HCT116 (cell line): ENCODE data around the gene ZNF777. TPM values are rescaled to one million over a fixed set of nuclear protein-coding genes. Genes with fewer than 3 reads are reported as not detected.

Experiments
- ATAC-seq: fragments of 200-7000 bp; cut with Tn5 transposase; 2 replicates; pipeline ENCODE4 v1.9.1; 2020; ENCODE audit warnings: mild to moderate bottlenecking, moderate library complexity
- BruUV-seq: library from RNA; stranded (reverse); fragments of 400-500 nt; replicated peaks from 2 replicates; lab custom pipeline; 2021; lab: Mats Ljungman, UMichigan
- CTCF ChIA-PET: fragments of 300-600 bp; sonication (Branson Sonifier 250); formaldehyde crosslinking; loops from one replicate; lab custom pipeline; 2021; ENCODE audit warnings: antibody characterized with exemption; lab: Charles Lee
- POLR2A ChIA-PET: fragments of 300-600, 350-600 bp; sonication (Branson Sonifier 250); formaldehyde crosslinking; loops from one replicate; lab custom pipeline; 2021; ENCODE audit warnings: antibody characterized with exemption; lab: Charles Lee
- RAD21 ChIA-PET, 2 experiments: fragments of 300-600 bp; sonication (Branson Sonifier 250); formaldehyde crosslinking; loops; one replicate each; lab custom pipeline; 2023; ENCODE audit warnings: low total read pairs in 2 of 2; ENCODE audit not compliant: uncharacterized antibody in 2 of 2, unreplicated experiment in 2 of 2, low non-redundant PET in 1 of 2; lab: Charles Lee
- DNase-seq: peaks from one replicate; pipeline ENCODE4 v3.0.0-alpha.2; 2010; ENCODE audit warnings: low read depth, low spot score
- H2AFZ ChIP-seq: fragments of 200-600 bp; shearing (Covaris generic), sonication (generic); 2 replicates; pipeline ENCODE4 v1.6.1; 2017; ENCODE audit warnings: low read depth, mixed run types, mixed read lengths, antibody characterized with exemption, low read length; ENCODE audit not compliant: poor library complexity, severe bottlenecking
- H3K27ac ChIP-seq: 2 replicates; pipeline ENCODE4 v1.5.1; 2012; ENCODE audit warnings: low read depth, low read length
- H3K27me3 ChIP-seq: fragments of 200-600 bp; sonication (generic); 2 replicates; pipeline ENCODE4 v1.6.1; 2016; ENCODE audit warnings: mixed run types, low read length, mixed read lengths; ENCODE audit not compliant: insufficient read depth
- H3K36me3 ChIP-seq, 2 experiments: fragments of 200-500 bp in 1 of 2; fragments of 200-600 bp in 1 of 2; sonication (Bioruptor generic) in 1 of 2; sonication (generic) in 1 of 2; 2 replicates each; pipeline versions ENCODE4 v1.5.1 to v1.6.1; 2014 to 2016; ENCODE audit warnings: low read length in 2 of 2, inconsistent platforms in 1 of 2, mixed read lengths in 1 of 2, mixed run types in 1 of 2; ENCODE audit not compliant: insufficient read depth in 2 of 2, control insufficient read depth in 1 of 2
- H3K4me1 ChIP-seq, 2 experiments: fragments of 200-600 bp in 1 of 2; sonication (generic) in 1 of 2; 2 replicates each; pipeline versions ENCODE4 v1.5.1 to v1.6.1; 2012 to 2017; ENCODE audit warnings: low read length in 2 of 2, inconsistent platforms in 1 of 2, mild to moderate bottlenecking in 1 of 2, mixed read lengths in 1 of 2, mixed run types in 1 of 2, moderate library complexity in 1 of 2; ENCODE audit not compliant: insufficient read depth in 2 of 2, control insufficient read depth in 1 of 2
- H3K4me2 ChIP-seq: fragments of 200-600 bp; sonication (generic); 2 replicates; pipeline ENCODE4 v1.6.1; 2017; ENCODE audit warnings: mixed run types, low read length, mixed read lengths
- H3K4me3 ChIP-seq, 2 experiments: fragments of 200-600 bp in 1 of 2; sonication (generic) in 1 of 2; replicated peaks in 1 of 2; 2 replicates each; pipeline ENCODE4 v1.5.1; 2011 to 2016; ENCODE audit warnings: low read length in 2 of 2, control low read depth in 1 of 2, low read depth in 1 of 2, mild to moderate bottlenecking in 1 of 2, mixed read lengths in 1 of 2, mixed run types in 1 of 2
- H3K79me2 ChIP-seq: fragments of 200-600 bp; sonication (generic); 2 replicates; pipeline ENCODE4 v1.6.1; 2017; ENCODE audit warnings: mild to moderate bottlenecking, mixed run types, low read length, moderate library complexity, mixed read lengths; ENCODE audit not compliant: insufficient read depth
- H3K9ac ChIP-seq: fragments of 200-600 bp; sonication (generic); 2 replicates; pipeline ENCODE4 v1.6.1; 2016; ENCODE audit warnings: low read length, mixed read lengths
- H3K9me2 ChIP-seq: fragments of 200-600 bp; sonication (generic), shearing (Covaris generic); 2 replicates; pipeline ENCODE4 v1.6.1; 2017; ENCODE audit warnings: mixed run types, mild to moderate bottlenecking, moderate library complexity; ENCODE audit not compliant: insufficient read depth
- H3K9me3 ChIP-seq, 2 experiments: fragments of 200-500 bp in 1 of 2; fragments of 200-600 bp in 1 of 2; sonication (Bioruptor generic) in 1 of 2; sonication (generic) in 1 of 2; 2 replicates each; pipeline ENCODE4 v1.6.1; 2014 to 2017; ENCODE audit warnings: low read length in 2 of 2, mixed read lengths in 2 of 2, inconsistent platforms in 1 of 2, low read depth in 1 of 2, mild to moderate bottlenecking in 1 of 2, mixed run types in 1 of 2, moderate library complexity in 1 of 2; ENCODE audit not compliant: control insufficient read depth in 1 of 2, insufficient read depth in 1 of 2
- H4K20me1 ChIP-seq: fragments of 200-600 bp; sonication (generic), shearing (Covaris generic); 2 replicates; pipeline ENCODE4 v1.6.1; 2017; ENCODE audit warnings: mixed run types, mild to moderate bottlenecking, moderate library complexity; ENCODE audit not compliant: insufficient read depth
- CEBPB ChIP-seq: IDR thresholded peaks from 2 replicates; pipeline ENCODE4 v1.6.1; 2012; ENCODE audit warnings: low read depth
- EGR1 ChIP-seq: IDR thresholded peaks from 2 replicates; pipeline ENCODE4 v1.6.1; 2012; ENCODE audit warnings: low read depth
- ELF1 ChIP-seq: IDR thresholded peaks from 2 replicates; pipeline ENCODE4 v1.6.1; 2012; ENCODE audit warnings: low read depth, borderline replicate concordance
- EZH2 ChIP-seq: fragments of 200-600 bp; sonication (generic); IDR thresholded peaks from 2 replicates; pipeline ENCODE4 v1.6.1; 2017; ENCODE audit warnings: antibody characterized with exemption, mixed run types
- EZH2phosphoT487 ChIP-seq: fragments of 200-600 bp; IDR thresholded peaks from 2 replicates; pipeline ENCODE4 v1.6.1; 2018; ENCODE audit warnings: antibody characterized with exemption, borderline replicate concordance
- FOSL1 ChIP-seq: IDR thresholded peaks from 2 replicates; pipeline ENCODE4 v1.6.1; 2012; ENCODE audit warnings: low read depth
- JUND ChIP-seq: IDR thresholded peaks from 2 replicates; pipeline ENCODE4 v1.6.1; 2012
- POLR2A ChIP-seq: IDR thresholded peaks from 2 replicates; pipeline ENCODE4 v1.7.0; 2011; ENCODE audit warnings: borderline replicate concordance; ENCODE audit not compliant: insufficient read depth, insufficient read length; ENCODE audit errors: extremely low read depth
- POLR2AphosphoS5 ChIP-seq: IDR thresholded peaks from 2 replicates; pipeline ENCODE4 v1.6.1; 2011; ENCODE audit warnings: mild to moderate bottlenecking, low read depth, low read length, moderate library complexity
- RAD21 ChIP-seq: IDR thresholded peaks from 2 replicates; pipeline ENCODE4 v1.6.1; 2012; ENCODE audit warnings: low read depth, mild to moderate bottlenecking
- SP1 ChIP-seq: IDR thresholded peaks from 2 replicates; pipeline ENCODE4 v1.6.1; 2012; ENCODE audit warnings: low read depth
- SRF ChIP-seq: IDR thresholded peaks from 2 replicates; pipeline ENCODE4 v1.6.1; 2012; ENCODE audit warnings: low read depth
- YY1 ChIP-seq: IDR thresholded peaks from 2 replicates; pipeline ENCODE4 v1.6.1; 2011; ENCODE audit warnings: low read length, low read depth, moderate library complexity, mild to moderate bottlenecking; ENCODE audit not compliant: insufficient replicate concordance; ENCODE audit errors: extremely low read depth
- ZFX ChIP-seq: fragments of 450-650 bp; IDR thresholded peaks from 2 replicates; pipeline ENCODE4 v1.6.1; 2017
- ZNF274 ChIP-seq: fragments of 200-500 bp; sonication (Bioruptor generic); IDR thresholded peaks from 2 replicates; pipeline ENCODE4 v1.6.1; 2014; ENCODE audit warnings: mild to moderate bottlenecking, low read depth, low read length, inconsistent platforms
- intact Hi-C: fragments of 100-400 bp; cut with micrococcal nuclease; formaldehyde crosslinking; loops from 2 replicates; pipeline ENCODE4 v1.10.0; 2022
- total RNA-seq: library from RNA; stranded (reverse); gene quantifications from one replicate; pipeline ENCODE4 v1.2.1, GENCODE V29; 2021; ENCODE audit not compliant: unreplicated experiment
- TF ChIP-seq, protein P1 (sequence below): IDR thresholded peaks from 2 replicates; pipeline ENCODE4 v1.6.1; 2011; ENCODE audit warnings: mild to moderate bottlenecking, low read length, moderate library complexity; ENCODE audit not compliant: insufficient replicate concordance; ENCODE audit errors: extremely low read depth
- TF ChIP-seq, protein P2 (sequence below): IDR thresholded peaks from 2 replicates; pipeline ENCODE4 v1.6.1; 2012; ENCODE audit warnings: low read depth
- TF ChIP-seq, protein P3 (sequence below), 3 experiments: fragments of 200-600 bp in 1 of 3; sonication (generic) in 1 of 3; IDR thresholded peaks in 2 of 3; conservative IDR thresholded peaks in 1 of 3; 2 replicates each; pipeline ENCODE4 v1.5.1; 2012 to 2017; ENCODE audit warnings: low read depth in 2 of 3, low read length in 2 of 3, antibody characterized with exemption in 1 of 3, borderline replicate concordance in 1 of 3, control low read depth in 1 of 3, mild to moderate bottlenecking in 1 of 3, mixed read lengths in 1 of 3, mixed run types in 1 of 3, moderate library complexity in 1 of 3; ENCODE audit not compliant: insufficient read depth in 1 of 3
- TF ChIP-seq, protein P4 (sequence below): IDR thresholded peaks from 2 replicates; pipeline ENCODE4 v1.6.1; 2012
- TF ChIP-seq, protein P5 (sequence below): IDR thresholded peaks from 2 replicates; pipeline ENCODE4 v1.6.1; 2012

Gene ZNF777
- total RNA-seq, 1 experiment from 2014 or later = 15.6 TPM

DNA sequence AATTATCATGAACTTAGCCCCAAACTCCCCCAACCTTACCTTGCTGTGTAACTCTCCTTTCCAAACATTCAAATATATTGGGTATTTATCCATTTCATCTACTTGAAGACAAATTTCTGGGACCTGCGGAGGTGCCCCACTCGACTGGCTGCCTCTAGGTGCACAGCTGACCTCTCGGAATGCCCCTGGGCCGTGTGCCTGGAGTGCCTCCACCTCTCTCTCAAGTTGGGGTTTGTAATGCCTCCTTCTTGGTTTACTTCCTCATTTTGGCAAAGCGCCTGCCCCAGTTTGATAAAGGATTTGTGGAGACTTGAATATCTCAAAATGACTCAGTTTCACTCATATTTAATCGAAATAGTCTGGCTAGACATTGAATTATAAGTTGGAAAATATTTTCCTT is 16.6 kb downstream of the ZNF777 start:
- Histone ChIP-seq H3K9me3 (no peaks in the 10 kb centered on the region), H2AFZ (no peak overlapping the region), H4K20me1 (no peaks in the 10 kb centered on the region), H3K36me3 (peaks cover 6 to 19% of the 10 kb centered on the region in 2 experiments), H3K9ac (no peak overlapping the region), H3K27me3 (no peaks in the 10 kb centered on the region), H3K4me3 (no peak overlapping the region), H3K4me1 (no peaks in the 10 kb centered on the region), H3K27ac (no peak overlapping the region), H3K9me2 (no peaks in the 10 kb centered on the region), H3K4me2 (no peak overlapping the region), H3K79me2 (no peaks in the 10 kb centered on the region)
- BruUV-seq = no TSS peak
- intact Hi-C loops = no loop called here
- CTCF ChIA-PET = no interaction called here
- ATAC-seq = no peak
- no peak for DNase-seq
- RAD21 ChIA-PET = no interaction called here
- POLR2A ChIA-PET = no interaction called here
- no peak for TF ChIP-seq EZH2phosphoT487
- no peak for TF ChIP-seq ZFX
- no peak for TF ChIP-seq CEBPB
- no peak for TF ChIP-seq POLR2A
- no peak for TF ChIP-seq ELF1
- TF ChIP-seq, protein P1, sequence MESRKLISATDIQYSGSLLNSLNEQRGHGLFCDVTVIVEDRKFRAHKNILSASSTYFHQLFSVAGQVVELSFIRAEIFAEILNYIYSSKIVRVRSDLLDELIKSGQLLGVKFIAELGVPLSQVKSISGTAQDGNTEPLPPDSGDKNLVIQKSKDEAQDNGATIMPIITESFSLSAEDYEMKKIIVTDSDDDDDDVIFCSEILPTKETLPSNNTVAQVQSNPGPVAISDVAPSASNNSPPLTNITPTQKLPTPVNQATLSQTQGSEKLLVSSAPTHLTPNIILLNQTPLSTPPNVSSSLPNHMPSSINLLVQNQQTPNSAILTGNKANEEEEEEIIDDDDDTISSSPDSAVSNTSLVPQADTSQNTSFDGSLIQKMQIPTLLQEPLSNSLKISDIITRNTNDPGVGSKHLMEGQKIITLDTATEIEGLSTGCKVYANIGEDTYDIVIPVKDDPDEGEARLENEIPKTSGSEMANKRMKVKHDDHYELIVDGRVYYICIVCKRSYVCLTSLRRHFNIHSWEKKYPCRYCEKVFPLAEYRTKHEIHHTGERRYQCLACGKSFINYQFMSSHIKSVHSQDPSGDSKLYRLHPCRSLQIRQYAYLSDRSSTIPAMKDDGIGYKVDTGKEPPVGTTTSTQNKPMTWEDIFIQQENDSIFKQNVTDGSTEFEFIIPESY = no peak
- TF ChIP-seq, protein P2, sequence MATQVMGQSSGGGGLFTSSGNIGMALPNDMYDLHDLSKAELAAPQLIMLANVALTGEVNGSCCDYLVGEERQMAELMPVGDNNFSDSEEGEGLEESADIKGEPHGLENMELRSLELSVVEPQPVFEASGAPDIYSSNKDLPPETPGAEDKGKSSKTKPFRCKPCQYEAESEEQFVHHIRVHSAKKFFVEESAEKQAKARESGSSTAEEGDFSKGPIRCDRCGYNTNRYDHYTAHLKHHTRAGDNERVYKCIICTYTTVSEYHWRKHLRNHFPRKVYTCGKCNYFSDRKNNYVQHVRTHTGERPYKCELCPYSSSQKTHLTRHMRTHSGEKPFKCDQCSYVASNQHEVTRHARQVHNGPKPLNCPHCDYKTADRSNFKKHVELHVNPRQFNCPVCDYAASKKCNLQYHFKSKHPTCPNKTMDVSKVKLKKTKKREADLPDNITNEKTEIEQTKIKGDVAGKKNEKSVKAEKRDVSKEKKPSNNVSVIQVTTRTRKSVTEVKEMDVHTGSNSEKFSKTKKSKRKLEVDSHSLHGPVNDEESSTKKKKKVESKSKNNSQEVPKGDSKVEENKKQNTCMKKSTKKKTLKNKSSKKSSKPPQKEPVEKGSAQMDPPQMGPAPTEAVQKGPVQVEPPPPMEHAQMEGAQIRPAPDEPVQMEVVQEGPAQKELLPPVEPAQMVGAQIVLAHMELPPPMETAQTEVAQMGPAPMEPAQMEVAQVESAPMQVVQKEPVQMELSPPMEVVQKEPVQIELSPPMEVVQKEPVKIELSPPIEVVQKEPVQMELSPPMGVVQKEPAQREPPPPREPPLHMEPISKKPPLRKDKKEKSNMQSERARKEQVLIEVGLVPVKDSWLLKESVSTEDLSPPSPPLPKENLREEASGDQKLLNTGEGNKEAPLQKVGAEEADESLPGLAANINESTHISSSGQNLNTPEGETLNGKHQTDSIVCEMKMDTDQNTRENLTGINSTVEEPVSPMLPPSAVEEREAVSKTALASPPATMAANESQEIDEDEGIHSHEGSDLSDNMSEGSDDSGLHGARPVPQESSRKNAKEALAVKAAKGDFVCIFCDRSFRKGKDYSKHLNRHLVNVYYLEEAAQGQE = no peak
- TF ChIP-seq JUND = no peak
- no peak for TF ChIP-seq POLR2AphosphoS5
- no peak for TF ChIP-seq EZH2
- no peak for TF ChIP-seq RAD21
- TF ChIP-seq SP1 = no peak
- TF ChIP-seq, protein P3, sequence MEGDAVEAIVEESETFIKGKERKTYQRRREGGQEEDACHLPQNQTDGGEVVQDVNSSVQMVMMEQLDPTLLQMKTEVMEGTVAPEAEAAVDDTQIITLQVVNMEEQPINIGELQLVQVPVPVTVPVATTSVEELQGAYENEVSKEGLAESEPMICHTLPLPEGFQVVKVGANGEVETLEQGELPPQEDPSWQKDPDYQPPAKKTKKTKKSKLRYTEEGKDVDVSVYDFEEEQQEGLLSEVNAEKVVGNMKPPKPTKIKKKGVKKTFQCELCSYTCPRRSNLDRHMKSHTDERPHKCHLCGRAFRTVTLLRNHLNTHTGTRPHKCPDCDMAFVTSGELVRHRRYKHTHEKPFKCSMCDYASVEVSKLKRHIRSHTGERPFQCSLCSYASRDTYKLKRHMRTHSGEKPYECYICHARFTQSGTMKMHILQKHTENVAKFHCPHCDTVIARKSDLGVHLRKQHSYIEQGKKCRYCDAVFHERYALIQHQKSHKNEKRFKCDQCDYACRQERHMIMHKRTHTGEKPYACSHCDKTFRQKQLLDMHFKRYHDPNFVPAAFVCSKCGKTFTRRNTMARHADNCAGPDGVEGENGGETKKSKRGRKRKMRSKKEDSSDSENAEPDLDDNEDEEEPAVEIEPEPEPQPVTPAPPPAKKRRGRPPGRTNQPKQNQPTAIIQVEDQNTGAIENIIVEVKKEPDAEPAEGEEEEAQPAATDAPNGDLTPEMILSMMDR (IDR thresholded peaks at IDR 0.05 in 2 of 3, conservative IDR thresholded peaks at IDR 0.05 in 1 of 3; ENCODE audit: borderline replicate concordance in 1 of 3, insufficient read depth in 1 of 3, low read depth in 2 of 3, low read length in 2 of 3) = no peak
- TF ChIP-seq FOSL1 = no peak
- no peak for TF ChIP-seq ZNF274
- no peak for TF ChIP-seq YY1
- no peak for TF ChIP-seq EGR1
- TF ChIP-seq, protein P4, sequence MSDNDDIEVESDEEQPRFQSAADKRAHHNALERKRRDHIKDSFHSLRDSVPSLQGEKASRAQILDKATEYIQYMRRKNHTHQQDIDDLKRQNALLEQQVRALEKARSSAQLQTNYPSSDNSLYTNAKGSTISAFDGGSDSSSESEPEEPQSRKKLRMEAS = no peak
- TF ChIP-seq, protein P5, sequence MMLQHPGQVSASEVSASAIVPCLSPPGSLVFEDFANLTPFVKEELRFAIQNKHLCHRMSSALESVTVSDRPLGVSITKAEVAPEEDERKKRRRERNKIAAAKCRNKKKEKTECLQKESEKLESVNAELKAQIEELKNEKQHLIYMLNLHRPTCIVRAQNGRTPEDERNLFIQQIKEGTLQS = no peak
- TF ChIP-seq SRF = no peak
